NCI-H1417 treated with DMSO at 0.1 percent for 48 hours (cell line): ENCODE data around the gene UBE2D1.

ENCODE experiments used
- DNase-seq: peaks from one replicate; lab custom pipeline; 2025; lab: John Stamatoyannopoulos, UW

UBE2D1 gene

DNA sequence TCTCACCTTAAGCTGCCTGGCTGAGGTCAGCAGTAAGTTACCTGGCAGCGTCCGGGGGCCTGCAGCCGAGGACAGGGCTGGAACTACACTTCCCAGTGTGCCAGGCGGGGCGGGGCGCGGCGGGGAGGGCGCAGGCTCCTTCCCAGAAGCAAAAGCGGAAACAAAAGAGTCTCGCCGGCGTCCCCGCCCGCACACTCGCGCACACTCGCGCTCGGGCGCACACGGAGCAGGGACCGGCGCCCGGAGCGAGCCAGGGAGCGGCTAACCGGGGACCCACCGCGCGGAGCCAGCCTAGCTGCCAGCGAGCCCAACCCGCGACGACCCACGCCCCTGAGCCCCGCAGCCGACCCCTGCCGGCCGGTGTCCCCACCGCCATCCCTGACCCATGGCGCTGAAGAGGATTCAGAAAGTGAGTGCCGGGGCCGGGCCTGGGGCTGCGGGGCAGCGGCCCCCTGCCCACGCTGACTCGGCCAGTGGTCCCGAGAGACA, at the start of gene UBE2D1:
UBE2D1 (plus strand) TSS at position 190 of the 489 bp plus-strand sequence; CDS start at position 386, 196 bp downstream.
- DNase-seq: peak; percentile 44

DNA sequence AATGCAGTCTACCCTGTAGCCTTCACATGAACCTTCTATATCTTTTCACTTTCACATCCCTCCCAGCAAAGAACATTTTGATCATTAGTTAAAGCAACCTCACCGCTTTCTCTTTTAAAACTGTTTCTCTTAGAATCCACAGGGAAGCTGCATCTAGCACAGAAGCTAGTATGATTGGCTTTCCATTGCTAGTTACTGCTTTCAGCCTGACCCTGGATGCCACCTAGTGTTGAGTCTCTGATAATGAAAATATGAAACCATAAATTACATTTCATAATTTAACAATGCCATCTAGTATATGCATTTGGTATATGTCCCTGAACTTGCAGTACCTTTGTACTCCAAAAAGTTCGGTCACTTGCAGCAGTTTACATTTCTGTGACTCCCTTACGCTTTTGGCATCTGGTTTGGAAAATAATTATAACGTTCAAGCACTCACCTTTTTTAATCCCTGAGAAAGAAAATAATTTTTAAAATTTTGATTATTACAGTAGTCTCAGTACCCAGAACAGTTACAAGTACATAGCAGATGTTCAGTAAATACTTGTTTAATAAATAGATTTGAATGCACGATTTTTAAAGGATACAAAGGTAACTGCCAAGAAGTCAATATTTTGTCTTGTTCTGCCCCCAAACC, 43.1 kb upstream of the UBE2D1 start:
- DNase-seq: no peak

DNA sequence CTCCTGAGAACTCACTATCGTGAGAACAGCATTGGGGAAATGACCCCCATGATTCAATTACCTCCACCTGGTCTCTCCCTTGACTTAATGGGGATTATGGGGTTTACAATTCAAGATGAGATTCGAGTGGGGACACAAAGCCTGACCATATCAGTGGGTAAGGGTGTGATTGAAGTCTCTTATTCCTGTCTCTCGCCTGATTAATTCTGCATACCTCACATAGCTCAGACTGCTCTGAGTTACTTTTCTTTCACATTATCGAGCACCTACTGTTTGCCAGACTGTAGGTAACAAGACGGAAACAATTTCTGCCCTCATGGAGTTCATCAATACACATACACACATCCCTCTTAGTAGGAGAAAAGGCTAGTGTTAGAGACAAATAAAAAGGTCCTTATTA, 40.8 kb upstream of the UBE2D1 start:
- DNase-seq: no peak

DNA sequence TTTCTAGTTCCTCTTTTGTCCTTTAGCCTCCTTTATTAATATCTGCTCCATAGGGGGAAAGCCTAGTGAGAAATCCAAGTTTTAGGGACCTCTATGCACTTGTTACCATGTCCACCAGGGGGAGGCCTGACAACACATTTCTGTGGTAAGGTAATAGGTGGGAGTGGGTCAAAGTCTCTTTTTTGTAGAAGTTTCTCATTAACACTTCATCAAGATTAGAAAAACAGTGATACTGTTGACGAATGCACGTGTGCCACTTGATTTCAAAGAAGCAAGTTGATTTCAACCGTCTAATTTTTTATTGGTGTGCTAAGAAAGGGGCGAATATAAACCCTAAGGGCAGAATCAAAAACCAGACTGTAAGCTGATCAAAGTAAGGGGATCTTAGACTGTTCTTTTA, 35.2 kb upstream of the UBE2D1 start:
- DNase-seq: no peak

DNA sequence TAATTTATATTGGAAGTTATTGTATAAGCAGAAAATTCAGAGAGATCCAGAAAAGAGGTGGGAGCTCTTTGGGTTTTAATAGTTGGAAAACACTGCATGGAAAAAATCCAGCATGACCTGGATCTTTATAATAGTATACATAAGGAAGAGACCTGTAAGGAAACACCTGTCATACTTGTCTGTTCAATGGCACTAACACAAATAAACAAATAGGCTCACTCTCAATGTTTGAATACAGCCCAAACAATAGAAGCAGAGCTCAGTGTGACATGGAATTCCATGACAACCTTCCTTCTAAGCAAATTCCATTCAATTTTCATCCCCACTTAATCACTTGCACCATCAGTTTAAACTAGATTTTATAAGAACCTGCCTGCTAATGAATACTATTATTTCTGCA, 34.1 kb upstream of the UBE2D1 start:
- DNase-seq: no peak

DNA sequence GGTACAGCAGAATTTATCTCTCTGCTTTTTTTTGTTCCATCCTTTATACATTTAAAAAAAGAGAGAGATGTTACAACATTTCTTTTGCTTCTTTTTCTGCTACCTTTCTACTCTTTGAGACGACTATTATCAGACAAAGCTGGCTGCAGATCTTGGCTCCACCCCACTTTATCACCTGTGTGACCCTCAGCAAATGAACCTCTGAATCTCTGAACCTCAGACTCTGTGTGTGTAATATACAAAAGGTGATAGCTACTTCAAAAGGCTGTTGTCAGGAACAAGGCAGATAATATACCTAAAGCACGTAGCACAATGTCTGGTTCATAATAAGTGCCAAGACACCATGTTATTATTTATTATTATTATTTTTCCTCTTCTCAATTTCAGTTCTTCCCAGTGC, 32.6 kb upstream of the UBE2D1 start:
- no peak for DNase-seq

DNA sequence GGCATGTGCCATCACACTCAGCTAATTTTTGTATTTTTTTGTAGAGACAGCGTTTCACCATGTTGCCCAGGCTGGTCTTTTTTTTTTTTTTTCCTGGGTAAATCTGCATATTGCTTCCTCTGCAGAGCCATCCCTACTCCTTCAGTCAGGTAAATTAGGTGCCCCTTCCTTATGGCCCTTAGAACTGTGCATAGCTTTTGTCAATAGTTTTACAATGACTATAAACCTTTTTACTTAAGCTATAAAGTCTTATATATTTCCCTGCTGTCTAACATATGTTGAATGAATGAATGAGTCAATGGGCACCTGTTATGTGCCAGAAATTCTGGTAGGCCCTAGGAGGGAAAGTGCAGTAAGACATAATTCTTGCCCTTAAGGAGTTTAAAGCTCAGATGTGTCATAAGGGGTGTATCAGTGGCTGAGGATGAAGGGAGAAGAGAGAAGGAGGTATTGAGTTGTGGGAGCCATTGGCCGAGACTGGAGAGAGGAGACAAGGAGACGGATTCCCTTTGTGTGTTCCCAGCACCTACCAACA, 30.6 kb upstream of the UBE2D1 start:
- no peak for DNase-seq

DNA sequence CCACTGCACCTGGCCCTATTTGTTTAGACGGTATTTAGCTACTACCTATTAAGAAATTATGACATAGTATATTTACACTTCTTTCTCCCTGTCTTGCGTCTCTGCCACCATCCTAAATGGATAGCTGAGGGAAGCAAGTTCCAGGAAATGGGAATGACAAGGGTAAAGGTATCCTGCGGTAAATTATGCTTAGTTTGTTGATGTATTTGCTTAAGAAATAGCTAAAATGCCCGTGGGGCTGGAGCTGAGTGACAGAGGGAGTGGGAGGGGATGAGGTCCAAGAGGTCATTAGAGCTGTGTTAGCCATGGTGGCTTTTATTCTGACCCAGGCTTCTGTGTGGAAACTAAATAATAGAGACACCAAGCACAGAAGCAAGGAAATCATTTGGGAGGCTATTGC, 29.0 kb upstream of the UBE2D1 start:
- peak; percentile 11 for DNase-seq

DNA sequence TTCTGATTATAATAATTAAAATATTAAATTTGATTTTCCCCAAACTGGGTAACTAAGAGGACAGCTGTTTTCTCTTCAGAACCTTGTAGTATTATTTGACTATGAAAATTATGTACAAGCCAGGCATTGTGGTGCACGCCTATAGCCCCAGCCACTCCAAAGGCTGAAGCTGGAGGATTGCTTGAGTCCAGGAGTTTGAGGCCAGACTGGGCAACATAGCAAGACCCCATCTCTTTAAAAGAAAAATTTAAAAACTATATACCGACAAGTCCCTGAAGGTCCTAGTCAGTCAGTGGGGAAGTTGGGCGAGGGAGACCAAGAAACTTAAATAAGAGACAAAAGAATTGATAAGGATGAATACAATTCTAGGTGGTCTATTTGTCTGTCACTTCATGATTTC, 27.1 kb upstream of the UBE2D1 start:
- DNase-seq: no peak

DNA sequence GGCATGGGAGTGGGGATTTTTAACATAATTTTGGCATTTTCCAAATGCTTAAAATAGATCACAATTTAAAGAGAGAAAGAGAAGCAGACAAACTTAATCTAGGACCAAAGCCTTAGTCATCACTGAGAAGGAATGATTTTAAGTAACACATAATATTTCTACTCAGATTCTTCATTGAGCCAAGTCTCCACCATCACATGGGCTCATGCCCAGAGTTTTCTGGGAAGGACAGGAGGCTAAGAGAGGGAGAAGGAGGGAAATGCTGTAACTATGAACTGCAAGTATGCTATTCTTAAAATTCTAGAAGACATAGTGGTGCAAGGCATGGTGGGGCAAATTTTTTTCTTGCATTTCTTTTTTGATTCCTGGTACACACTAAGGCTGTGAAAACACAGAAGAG, 23.8 kb upstream of the UBE2D1 start:
- DNase-seq: no peak

DNA sequence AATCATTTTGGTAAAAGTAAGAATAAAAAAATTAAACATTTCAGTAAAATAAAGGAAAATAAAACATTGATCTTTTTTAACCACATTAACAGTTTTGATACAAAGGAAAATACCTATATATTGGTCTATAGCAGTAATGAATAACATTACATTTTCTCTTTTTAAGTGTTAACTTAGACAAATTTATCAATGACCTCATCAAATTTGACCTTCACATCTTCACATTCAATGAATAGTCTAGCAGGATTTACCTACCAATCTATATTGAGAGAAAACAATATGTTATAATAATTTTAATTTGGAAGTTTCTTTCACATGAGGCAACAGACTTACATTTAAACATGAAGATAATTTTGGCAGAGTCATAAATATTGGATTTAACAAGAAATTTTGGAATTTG, 17.9 kb upstream of the UBE2D1 start:
- DNase-seq: no peak

DNA sequence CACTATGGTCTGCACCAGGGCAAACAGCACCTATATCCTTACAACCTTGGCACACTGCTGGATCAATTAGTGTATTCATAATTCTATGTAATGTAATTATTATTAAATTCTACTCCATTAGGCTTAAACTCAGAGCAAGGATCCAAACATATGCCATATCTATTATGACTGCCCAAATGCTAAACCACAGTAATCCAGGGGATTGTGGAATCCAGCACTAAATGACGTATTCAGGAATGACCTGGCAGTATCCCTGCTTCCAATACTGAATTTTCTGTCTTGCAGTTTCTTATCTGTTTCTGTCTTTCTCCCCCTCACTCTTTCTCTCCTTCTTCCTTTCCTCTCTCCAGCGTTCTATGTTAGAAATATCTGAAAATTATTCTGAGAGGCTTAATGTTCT, 16.5 kb upstream of the UBE2D1 start:
- DNase-seq: no peak

DNA sequence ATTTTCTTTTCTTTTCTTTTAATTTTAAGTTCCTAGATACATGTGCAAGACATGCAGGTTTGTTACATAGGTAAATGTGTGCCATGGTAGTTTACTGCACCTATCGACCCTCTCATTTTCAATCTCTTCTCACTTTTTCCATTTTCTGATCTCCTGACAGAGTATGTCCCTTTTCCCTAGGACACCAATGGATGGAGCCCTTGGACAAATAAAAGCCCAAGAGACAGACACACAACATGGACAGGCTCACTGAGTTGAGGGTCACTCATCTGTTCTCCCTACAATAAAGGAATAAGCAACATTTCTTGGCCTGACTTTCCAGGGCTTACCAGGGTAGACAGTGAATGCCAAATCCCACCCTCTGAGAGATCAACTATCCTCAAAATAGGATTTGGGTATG, 15.2 kb upstream of the UBE2D1 start:
- DNase-seq: no peak

DNA sequence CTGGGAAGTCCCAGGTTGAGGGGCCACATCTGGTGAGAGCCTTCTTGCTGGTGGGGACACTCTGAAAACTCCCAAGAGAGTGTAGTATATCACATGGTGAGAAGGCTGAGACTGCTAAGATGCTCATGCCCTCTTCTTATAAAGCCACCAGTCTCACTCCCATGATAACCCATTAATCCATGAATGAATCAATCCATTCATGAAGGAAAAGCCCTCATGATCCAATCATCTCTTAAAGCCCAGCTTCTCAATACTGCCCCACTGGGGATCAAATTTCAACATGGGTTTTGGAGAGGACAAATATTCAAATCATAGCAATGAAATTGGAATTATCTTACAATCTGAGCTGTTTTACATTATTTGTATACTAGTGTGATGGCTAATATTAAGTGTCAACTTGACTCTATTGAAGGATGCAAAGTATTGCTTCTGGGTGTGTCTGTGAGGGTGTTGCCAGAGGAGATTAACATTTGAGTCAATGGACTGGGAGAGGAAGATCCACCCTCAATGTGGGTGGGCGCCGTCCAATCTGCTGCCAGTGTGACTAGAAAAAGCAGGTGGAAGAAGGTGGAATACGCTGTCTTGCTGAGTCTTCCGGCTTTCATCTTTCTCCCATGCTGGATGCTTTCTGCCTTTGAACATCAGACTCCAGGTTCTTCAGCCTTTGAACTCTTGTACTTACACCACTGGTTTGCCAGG, 14.3 kb upstream of the UBE2D1 start:
- no peak for DNase-seq

DNA sequence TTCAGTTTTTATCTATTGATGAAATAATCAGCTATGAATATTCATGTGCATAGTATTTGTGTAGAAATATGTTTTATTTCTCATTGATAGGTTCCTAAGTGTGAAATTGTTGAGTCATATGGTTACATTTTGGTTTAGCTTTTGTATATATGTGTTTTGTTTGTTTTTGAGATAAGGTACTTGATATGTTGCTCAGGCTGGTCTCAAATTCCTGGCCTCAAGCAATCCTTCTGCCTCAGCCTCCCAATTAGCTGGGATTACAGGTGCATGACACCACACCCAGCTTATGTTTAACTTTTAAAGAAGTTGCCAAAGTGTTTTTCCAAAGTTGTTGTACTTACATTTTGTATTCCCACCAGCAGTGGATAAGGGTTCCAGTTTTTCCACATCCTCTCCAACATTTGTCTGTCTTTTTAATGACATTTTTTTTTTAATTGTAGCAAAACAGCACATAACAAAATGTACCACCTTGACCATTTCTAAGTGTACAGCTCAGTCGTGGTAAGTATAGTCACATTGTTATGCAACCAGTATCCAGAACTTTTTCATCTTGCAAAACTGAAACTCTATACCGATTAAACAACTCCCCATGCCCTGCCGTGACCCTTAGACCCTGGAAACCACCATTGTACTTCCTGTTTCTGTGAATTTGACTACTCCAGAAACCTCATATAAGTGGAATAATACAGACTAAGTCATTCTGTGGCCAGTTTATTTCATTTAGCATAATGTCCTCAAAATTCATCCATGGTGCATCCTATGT, 12.6 kb upstream of the UBE2D1 start:
- no peak for DNase-seq

DNA sequence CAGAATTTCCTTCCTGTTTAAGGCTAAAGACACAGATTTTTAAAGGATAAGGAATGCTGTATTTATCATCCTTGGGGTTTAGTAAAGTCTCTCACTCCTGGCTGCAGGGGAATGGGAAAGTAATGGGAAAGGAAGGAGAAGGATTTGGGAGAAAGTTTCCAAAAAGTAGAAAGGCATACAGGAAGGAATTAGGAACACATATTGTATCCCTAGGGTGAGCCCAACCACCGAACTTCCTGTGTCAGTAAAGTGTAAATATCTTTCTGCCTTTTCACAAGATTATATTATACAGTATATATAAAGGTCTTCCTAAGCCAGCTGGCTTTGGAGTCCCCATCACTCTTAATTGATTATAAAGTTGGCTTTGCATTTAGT, 12.0 kb upstream of the UBE2D1 start:
- no peak for DNase-seq

DNA sequence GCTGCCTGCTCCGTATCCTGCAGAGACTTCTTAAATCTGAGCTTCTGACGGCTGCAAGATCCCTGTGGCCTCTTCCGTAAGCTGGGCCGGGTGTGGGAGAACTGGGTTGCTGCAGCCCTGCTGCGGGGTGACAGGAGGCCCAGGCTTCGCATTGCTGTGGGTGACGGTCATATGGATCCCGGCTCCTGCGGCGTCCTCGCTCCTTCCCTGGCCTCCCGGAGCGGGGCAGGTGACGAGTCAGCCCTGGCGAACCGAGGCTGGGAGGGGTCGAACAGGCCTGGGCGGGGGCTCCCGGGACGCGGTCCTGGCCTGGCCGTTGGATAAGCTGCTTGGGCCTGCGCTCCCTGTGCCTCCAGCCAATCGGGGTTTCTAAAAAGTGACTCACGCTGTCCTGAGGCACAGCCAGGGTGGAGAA, 7.8 kb upstream of the UBE2D1 start:
- no peak for DNase-seq

DNA sequence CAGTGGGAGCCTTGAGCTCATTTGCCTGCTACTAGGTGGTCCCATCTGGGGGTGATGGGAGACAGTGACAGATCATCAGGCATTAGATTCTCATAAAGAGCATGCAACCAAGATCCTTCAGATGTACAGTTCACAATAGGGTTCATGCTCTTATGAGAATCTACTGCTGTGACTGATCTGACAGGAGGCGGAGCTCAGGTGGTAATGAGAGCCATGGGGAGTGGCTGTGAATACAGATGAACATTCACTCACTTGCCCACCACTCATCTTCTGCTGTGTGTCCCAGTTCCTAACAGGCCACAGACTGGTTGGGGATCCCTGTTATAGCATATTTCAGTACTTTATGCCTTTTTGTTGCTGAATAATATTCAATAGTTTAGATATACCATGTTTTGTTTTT, 6.6 kb upstream of the UBE2D1 start:
- DNase-seq: no peak

DNA sequence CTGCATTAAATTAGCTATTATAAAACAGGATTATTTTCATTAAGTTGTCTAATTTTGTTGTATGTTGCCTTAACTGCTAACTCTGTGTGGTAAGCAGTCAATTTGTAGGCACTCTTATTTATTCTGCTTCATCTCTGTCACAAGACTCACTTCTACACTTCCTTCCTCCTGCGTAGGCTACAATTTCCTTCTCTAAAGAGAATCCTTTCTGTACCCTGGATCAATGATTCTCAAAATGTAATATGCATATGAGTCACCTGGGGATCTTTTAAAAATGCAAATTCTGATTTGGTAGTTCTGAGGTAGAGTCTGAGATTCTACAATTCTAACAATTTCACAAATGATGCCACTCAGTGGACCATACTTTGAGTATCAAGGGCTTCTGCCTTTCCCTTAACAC, 4.4 kb upstream of the UBE2D1 start:
- no peak for DNase-seq

DNA sequence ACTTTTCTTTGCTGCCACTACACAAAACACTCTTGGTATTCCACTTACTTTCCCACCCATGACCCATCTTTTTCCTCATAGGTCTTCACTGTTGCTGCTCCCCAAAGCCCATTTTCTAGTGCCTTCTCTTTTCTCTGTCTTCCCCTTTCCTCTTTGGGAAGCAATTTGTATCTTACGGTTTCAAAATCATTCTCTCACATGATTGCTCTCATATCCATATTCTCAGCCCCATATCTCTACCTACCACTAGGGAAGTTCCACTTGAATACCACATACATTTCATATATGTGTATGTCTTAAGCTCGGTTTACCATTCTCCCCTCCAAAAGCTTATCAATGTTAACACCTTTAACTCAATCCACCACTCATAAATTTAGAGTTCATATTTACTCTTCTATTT, 3.2 kb upstream of the UBE2D1 start:
- DNase-seq: no peak

DNA sequence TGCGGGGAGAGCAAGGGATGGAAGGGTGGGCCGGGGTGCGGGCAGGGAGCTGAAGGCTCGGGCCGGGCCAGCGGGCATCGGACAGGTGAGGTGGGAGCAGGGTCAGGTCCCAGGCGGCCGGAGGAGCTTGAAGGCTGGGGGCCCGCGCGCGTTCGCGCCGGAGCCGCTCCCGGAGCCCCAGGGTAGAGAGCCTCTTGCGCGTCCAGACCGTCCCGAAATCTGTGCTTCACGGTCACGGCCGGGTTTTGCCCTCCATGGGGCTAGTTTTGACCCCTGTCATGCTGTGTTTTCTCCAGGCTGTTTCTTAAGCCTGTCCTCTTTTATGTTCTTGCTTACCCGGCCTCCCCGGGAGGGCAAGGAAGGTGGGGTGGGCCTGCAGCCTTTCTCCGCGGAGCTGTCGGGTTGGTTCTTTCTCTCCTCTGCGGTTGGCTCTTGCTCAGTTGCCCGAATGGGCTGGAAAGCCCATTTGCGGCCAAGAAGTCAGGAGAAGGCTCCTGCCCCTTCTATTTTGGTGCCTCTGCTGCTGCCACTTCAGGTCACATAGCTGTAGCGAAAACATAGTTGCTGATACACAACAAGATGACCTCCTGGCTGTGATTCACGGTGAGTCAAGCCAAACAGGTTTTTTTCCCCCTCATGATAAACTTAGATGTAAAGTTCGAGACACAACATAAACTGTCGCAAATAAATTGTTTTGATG, 650 bp downstream of the UBE2D1 start:
- DNase-seq: no peak

DNA sequence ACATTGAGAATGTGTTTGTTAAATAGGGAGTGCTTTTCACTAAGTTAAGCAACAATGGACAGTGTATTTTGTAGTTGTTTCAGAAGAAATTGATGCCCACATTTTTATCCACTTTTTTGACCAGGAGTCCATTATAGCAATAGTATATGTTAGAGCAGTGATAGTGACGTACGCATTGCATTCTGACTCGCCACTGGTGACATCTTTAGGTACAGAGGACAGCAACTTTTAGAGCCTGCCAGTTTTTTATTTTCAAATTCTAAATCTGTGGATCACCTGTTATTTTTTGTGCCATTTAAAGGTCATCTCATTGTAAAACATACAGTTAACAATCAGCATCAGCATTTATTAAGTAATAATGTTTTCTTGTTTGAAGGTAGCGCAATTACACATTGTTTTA, 1.4 kb downstream of the UBE2D1 start:
- DNase-seq: no peak
